Vagina (tissue), 2 donors: Measurements from ENCODE around the gene ZNF555. TPM values are rescaled to one million over a fixed set of nuclear protein-coding genes. Genes with fewer than 3 reads are reported as not detected.
A peak's percentile ranks its signal among the peaks of the same experiment; 100 is the strongest.
"Not testable (repeated sequence)": the region's sequence is repeated elsewhere in the genome, so short reads cannot be mapped to it uniquely, and the experiment has no call there.

ENCODE experiments used
- DNase-seq, 2 donors: peaks; one replicate each; pipeline ENCODE4 v3.0.0-alpha.2; 2017; ENCODE audit errors: extremely low spot score in 2 of 2
- H3K27ac ChIP-seq: fragments of 200-600 bp; sonication (generic); one replicate; pipeline ENCODE4 v1.5.1; 2019
- H3K27me3 ChIP-seq: fragments of 200-600 bp; sonication (generic); one replicate; pipeline ENCODE4 v1.5.1; 2019
- H3K36me3 ChIP-seq, 2 donors: fragments of 200-600 bp; sonication (generic); one replicate each; pipeline ENCODE4 v1.5.1; 2017 to 2019
- H3K4me1 ChIP-seq: fragments of 200-600 bp; sonication (generic); one replicate; pipeline ENCODE4 v1.5.1; 2019
- H3K4me3 ChIP-seq, 2 donors: fragments of 200-600 bp; sonication (generic); 1 replicate in 1 of 2; 2 replicates in 1 of 2; pipeline ENCODE4 v1.5.1; 2016 to 2019
- H3K9me3 ChIP-seq: fragments of 200-600 bp; sonication (generic); one replicate; pipeline ENCODE4 v1.5.1; 2019
- POLR2A ChIP-seq, 2 donors: fragments of 450-650 bp; IDR thresholded peaks; one replicate each; pipeline ENCODE4 v1.6.1; 2017; ENCODE audit warnings: antibody characterized with exemption in 2 of 2, mild to moderate bottlenecking in 2 of 2, moderate library complexity in 2 of 2
- POLR2AphosphoS5 ChIP-seq, 2 donors: sonication (generic); formaldehyde crosslinking; IDR thresholded peaks; one replicate each; pipeline ENCODE4 v1.9.0; 2017; ENCODE audit warnings: antibody characterized with exemption in 2 of 2, mild to moderate bottlenecking in 2 of 2, low read depth in 1 of 2; ENCODE audit not compliant: insufficient read depth in 1 of 2
- intact Hi-C: fragments of 100-400 bp; cut with DNase I; formaldehyde crosslinking; loops from one replicate; pipeline ENCODE4 v1.15.1; 2023
- total RNA-seq: library from RNA; depleted of rRNA; stranded (reverse); fragments of >200 nt; gene quantifications from one replicate; pipeline ENCODE4 v1.2.3, GENCODE V29; 2016
- TF ChIP-seq, protein P1 (sequence below), 3 experiments: fragments of 450-650 bp in 2 of 3; fragments of 200-600 bp in 1 of 3; sonication (generic) in 1 of 3; IDR thresholded peaks; one replicate each; pipeline ENCODE4 v1.5.1; 2017 to 2019; ENCODE audit warnings: antibody characterized with exemption in 3 of 3, mild to moderate bottlenecking in 2 of 3, moderate library complexity in 2 of 3

The ZNF555 gene
- total RNA-seq, 1 donor from 2014 or later = 3.7 TPM

DNA sequence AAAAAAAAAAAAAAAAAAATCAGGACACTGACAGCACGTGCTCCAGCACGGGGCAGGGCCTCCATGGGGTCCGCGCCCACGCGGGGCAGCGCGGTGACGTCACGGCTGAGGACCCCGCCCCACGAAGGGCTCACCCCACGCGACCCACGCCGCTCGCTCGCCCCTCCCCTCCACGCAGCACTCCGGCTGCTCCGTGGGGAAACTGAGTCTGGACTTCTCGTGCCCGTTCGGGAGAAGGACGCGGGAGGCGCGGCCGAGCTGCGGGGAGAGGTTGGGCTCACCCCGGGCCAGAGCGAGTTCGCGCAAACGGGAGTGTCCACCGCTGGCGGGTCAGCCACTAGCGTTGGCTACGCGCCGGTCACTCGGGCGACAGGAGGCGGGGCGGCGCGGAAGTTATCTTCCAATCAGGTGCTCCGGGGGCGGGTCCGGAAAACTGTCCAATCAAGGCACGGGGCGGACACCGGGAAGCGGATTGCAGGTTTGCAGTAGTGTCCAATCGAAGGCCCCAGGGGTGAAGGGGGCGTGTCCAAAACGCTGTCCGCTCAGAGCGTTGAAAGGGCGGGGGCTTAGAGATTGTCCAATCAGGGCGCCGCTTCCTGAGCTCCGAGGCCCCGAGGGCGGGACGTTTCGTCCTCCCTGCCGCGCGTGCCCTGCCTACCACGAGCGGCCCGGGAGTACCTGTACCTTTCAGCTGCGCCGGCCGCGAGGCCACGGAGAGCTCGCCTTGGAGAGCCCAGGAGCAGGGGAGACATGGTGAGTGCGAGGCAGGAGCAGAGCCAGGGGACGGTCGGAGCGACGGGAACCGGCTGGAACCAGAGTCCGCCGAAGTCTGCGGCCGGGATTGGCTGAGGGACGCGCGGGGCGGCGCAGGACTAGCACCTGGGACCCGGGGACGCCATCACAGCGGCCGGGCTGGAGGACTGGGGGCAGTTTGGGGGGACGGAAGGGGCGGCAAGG lies 59.3 kb downstream of the ZNF555 start, which contains the start of gene ZNF57:
ZNF57 (plus strand) TSS at position 633 of the 957 bp plus-strand sequence; CDS start at position 751, 118 bp downstream.
- Histone ChIP-seq H3K4me3 (peak within 1 kb of the TSS; percentile 71 to 77), H3K27me3 (no peaks in the 10 kb centered on the region), H3K36me3 (no peaks in the 10 kb centered on the region), H3K4me1 (peaks cover 15% of the 10 kb centered on the region), H3K9me3 (no peaks in the 10 kb centered on the region), H3K27ac (peak within 1 kb of the TSS; percentile 64)
- intact Hi-C loops = no loop called here
- peak; percentile 98 to 99 for DNase-seq
- TF ChIP-seq POLR2A (IDR thresholded peaks at IDR 0.05) (no peak), POLR2AphosphoS5 (IDR thresholded peaks at IDR 0.05; ENCODE audit: insufficient read depth in 1 of 2, low read depth in 1 of 2) (peak; percentile 80 to 88)
- TF ChIP-seq, protein P1, sequence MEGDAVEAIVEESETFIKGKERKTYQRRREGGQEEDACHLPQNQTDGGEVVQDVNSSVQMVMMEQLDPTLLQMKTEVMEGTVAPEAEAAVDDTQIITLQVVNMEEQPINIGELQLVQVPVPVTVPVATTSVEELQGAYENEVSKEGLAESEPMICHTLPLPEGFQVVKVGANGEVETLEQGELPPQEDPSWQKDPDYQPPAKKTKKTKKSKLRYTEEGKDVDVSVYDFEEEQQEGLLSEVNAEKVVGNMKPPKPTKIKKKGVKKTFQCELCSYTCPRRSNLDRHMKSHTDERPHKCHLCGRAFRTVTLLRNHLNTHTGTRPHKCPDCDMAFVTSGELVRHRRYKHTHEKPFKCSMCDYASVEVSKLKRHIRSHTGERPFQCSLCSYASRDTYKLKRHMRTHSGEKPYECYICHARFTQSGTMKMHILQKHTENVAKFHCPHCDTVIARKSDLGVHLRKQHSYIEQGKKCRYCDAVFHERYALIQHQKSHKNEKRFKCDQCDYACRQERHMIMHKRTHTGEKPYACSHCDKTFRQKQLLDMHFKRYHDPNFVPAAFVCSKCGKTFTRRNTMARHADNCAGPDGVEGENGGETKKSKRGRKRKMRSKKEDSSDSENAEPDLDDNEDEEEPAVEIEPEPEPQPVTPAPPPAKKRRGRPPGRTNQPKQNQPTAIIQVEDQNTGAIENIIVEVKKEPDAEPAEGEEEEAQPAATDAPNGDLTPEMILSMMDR (IDR thresholded peaks at IDR 0.05) = no peak

DNA sequence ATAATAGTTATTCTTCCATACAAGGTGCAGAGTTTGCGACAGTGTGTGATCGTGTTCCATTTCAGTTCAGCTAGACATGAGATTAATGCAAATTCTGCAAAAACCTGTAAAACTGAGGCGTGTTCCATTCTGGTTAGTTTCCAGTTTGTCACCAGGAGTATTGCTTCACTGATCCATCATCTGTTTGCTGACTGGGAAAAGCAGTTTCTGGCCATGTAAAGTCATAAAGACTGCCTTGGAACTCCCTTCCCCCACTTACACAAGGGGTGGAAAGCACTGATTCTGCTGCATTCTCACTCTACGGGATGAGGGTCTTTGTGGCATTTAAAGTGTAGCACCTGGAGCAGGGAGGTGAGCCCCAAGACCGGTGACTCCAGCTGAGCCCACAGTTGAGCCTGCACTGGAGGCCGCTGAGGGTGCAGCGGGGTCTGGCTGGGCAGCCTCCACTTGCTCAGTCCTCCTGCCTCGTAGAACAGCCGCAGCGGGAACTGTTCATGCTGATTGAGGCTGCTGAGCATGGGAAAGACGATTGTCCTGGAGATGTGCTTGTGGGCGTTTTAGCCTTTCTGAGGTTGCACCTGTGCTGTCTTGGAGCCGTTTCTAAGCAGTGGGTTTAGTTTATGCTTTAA lies 61.4 kb downstream of the ZNF555 start:
- intact Hi-C loops = no loop called here
- TF ChIP-seq, protein P1 (IDR thresholded peaks at IDR 0.05) = no peak
- TF ChIP-seq POLR2AphosphoS5 (IDR thresholded peaks at IDR 0.05; ENCODE audit: insufficient read depth in 1 of 2, low read depth in 1 of 2) (no peak), POLR2A (IDR thresholded peaks at IDR 0.05) (no peak)
- H3K27me3 ChIP-seq = no peaks in the 10 kb centered on the region
- DNase-seq = no peak
- peaks cover 15% of the 10 kb centered on the region for H3K4me1 ChIP-seq
- H3K27ac ChIP-seq = no peak overlapping the region
- H3K4me3 ChIP-seq = peak overlapping the region in 1 of 2 donors; percentile 71
- no peaks in the 10 kb centered on the region for H3K36me3 ChIP-seq
- no peaks in the 10 kb centered on the region for H3K9me3 ChIP-seq

DNA sequence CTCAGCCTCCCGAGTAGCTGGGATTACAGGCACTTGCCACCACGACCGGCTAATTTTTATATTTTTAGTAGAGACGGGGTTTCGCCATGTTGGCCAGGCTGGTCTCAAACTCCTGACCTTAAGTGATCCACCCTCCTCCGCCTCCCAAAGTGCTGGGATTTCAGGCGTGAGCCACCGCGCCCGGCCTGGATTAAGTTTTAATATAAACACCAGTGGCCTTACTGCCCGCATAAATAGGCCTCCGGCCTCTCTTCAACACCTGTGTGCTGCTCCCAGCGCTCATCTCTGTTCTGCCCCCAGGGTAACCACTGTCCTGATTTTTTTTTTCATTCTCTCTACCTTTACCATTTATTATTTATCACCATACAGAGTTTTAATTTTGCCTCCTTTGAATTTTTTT lies 62.1 kb downstream of the ZNF555 start:
- intact Hi-C loops, H3K9me3 ChIP-seq, DNase-seq, H3K27ac ChIP-seq, H3K4me3 ChIP-seq, H3K27me3 ChIP-seq, H3K36me3 ChIP-seq: not testable (repeated sequence)
- H3K4me1 ChIP-seq = peaks cover 15% of the 10 kb centered on the region

DNA sequence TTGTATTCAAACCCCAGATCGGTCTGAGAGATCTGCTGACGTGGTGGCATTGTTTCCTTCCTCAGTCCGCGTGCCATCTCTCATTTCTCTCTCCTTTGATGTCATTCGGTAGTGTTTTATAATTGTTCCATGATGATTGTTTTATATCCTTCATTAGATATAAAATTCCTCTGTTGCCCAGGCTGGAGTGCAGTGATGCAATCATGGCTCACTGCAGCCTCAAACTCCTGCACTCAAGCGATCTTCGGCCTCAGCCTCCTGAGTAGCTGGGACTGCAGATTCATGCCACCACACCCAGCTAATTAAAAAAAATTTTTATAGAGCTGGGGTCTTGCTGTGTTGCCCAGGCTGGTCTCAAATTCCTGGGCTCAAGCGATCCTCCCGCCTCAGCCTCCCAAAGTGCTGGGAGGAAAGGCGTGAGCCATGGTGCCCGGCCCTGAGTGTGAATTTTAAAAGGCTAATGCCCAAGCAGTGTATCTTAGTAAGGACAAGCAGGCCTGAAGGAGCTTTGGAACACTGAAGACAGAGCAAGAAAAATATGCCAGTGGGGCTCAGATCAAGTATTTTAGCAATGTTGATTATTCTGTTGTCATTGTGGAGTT lies 64.7 kb downstream of the ZNF555 start:
- peaks cover 20% of the 10 kb centered on the region for H3K4me1 ChIP-seq
- H3K36me3 ChIP-seq = no peaks in the 10 kb centered on the region
- H3K27me3 ChIP-seq = no peaks in the 10 kb centered on the region
- DNase-seq = no peak
- no peak for TF ChIP-seq POLR2AphosphoS5 (IDR thresholded peaks at IDR 0.05; ENCODE audit: insufficient read depth in 1 of 2, low read depth in 1 of 2)
- TF ChIP-seq POLR2A (IDR thresholded peaks at IDR 0.05) = no peak
- TF ChIP-seq, protein P1 (IDR thresholded peaks at IDR 0.05) = no peak
- no peak overlapping the region for H3K4me3 ChIP-seq
- intact Hi-C loops = no loop called here
- H3K9me3 ChIP-seq = no peaks in the 10 kb centered on the region
- no peak overlapping the region for H3K27ac ChIP-seq

DNA sequence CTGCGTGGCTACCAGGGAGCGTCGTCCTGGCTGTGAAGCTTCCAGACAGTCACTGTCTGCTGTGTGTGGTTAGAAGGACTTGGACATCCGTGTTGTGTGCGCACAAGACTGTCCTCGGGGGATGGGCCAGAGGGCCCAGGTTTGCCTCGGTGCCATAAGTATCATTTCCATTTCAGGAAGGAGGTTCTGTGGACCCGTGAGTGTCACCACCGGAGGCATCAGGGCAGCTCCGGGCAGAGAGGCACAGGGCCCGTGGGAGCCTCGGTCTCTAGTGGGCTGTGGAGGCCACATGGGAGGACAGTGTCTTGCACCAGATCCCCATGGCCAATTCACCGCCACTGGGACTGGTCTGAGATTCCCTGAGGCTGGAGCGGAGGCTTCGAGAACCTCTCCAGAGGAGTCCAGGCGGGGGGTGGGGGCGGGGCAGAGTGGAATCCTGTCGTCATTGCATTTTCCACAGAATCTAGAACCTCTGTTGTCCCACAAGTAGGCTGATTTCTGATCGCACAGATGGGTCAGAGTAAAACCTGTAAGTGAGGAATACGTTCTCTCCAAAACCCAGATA lies 65.4 kb downstream of the ZNF555 start:
- Histone ChIP-seq H3K9me3 (no peaks in the 10 kb centered on the region), H3K27me3 (no peaks in the 10 kb centered on the region), H3K27ac (no peak overlapping the region), H3K36me3 (no peaks in the 10 kb centered on the region), H3K4me1 (peaks cover 13% of the 10 kb centered on the region), H3K4me3 (no peak overlapping the region)
- intact Hi-C loops = no loop called here
- no peak for TF ChIP-seq POLR2A (IDR thresholded peaks at IDR 0.05)
- no peak for TF ChIP-seq POLR2AphosphoS5 (IDR thresholded peaks at IDR 0.05; ENCODE audit: insufficient read depth in 1 of 2, low read depth in 1 of 2)
- TF ChIP-seq, protein P1 (IDR thresholded peaks at IDR 0.05) = no peak
- DNase-seq = no peak
